Measurements from ENCODE around the gene ETHE1.

- TF ChIP-seq CTCF (IDR thresholded peaks at IDR 0.05; ENCODE audit: low read depth, low read length), result no peak
- no peak for TF ChIP-seq POLR2A (IDR thresholded peaks at IDR 0.05; ENCODE audit: extremely low read depth, insufficient read length)
- no peak for TF ChIP-seq MAX (IDR thresholded peaks at IDR 0.05; ENCODE audit: low read depth, low read length)
Measured at GRCh38 chr19:43504426-43505185, 22.4 kb downstream of the ETHE1 start, which contains the start of gene PHLDB3.

All from NB4 (cell line).